HG02623 (cell line): ENCODE results near the gene DRD5.
"Not testable (repeated sequence)": the region's sequence is repeated elsewhere in the genome, so short reads cannot be mapped to it uniquely, and the experiment has no call there.

Experiments used
- ATAC-seq: cut with Tn5 transposase; IDR thresholded peaks from one replicate; pipeline ENCODE4 v1.9.1; 2021; ENCODE audit warnings: moderate library complexity; ENCODE audit not compliant: unreplicated experiment

The DRD5 gene

DNA sequence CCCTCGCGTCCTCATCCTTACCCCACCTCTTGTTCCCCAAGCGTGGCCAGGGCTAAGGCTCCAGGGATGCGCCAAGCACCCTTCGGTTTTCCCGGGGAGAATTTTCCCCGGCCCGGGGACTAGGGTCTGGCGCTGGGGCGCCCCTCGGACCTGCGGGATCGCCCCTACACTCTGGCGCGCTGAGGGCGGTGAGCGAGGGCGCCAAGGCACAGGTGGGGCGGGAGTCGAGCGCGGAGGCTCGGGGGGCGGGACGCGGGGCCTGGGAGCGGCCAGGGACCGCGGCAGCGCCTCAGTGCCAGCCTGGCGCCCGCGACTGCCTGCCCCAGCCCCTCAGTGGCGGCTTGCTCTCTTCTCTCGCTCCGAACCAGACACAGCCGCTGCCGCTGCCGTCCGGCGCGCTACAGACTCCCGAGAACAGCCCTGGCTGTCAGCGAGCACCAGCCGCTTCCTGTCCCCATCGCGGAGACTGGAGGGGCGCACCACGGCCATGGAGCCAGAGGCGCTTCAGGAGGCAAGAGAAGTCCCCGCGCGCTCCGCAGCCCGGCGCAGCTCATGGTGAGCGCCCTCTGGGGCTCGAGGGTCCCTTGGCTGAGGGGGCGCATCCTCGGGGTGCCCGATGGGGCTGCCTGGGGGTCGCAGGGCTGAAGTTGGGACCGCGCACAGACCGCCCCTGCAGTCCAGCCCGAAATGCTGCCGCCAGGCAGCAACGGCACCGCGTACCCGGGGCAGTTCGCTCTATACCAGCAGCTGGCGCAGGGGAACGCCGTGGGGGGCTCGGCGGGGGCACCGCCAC, at the start of gene DRD5:
DRD5 (plus strand) TSS at position 292 of the 793 bp plus-strand sequence; CDS start at position 688, 396 bp downstream.
- ATAC-seq, result no peak

DNA sequence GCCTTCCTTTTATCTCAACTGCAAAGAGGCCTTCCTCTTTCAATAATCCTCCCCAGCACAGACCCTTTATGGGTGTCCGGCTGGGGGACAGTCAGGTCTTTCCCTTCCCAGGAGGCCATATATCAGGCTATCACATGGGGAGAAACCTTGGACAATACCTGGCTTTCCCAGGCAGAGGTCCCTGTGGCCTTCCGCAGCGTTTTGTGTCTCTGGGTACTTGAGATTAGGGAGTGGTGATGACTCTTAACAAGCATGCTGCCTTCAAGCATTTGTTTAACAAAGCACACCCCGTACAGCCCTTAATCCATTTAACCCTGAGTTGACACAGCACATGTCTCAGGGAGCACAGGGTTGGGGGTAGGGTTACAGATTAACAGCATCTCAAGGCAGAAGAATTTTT, 49.2 kb upstream of the DRD5 start:
- ATAC-seq, result not testable (repeated sequence)

DNA sequence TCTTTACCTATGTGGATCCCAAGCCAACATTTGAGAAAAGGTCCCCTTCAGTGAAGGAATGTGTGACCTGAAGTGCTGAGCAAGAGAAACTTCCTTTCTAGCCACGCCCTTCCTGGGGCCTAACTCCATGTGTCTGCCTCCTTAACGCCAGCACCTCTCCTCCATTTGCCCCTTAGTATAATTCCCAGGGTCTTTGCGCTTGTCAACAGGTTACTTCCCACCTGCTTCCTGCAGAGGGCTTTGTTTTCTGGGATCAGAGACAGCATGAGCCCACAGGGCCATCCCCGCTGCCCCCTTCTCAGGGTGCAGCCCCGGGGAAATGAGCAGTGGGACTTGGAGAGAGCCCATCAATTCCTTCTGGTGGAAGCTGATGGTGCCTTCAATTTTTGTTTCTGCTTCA, 45.9 kb upstream of the DRD5 start:
- ATAC-seq, result no peak

DNA sequence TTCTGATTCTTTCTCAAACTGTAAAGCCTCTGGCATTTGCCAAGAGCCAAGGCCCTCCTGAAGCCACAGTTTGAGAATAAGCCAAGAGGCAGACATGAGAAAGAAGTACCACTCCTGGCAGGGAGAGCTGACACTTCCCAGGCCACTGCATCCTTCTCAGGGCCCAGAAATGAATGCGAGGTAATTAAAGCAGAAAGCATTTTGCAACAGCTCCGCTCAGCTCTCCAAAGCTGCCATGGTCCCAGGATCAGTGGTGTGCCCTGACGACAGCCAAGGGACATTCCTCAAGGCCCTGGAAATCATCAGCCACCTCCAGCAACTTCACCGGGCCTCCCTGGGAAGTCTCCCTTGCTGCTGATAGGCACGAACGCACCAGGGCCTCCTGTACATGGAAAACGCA, 44.2 kb upstream of the DRD5 start:
- ATAC-seq, result not testable (repeated sequence)

DNA sequence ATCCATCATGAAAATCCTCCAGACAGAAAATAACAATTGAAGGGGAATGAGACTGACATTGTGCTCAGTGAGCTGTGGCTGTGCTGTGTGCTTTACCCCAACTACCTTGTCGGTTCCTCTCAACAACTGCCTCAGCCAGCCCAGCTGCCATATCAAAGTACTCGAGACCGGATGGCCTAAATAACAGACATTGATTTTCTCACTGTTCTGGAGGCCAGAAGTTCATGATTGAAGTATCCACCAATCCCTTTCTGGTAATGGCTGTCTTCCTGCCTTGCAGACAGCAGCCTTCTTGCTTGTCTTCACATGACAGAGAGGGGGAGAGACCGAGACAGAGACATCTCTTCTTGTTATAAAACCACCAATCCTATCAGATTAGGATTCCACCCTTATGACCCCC, 37.6 kb upstream of the DRD5 start:
- ATAC-seq, result not testable (repeated sequence)

DNA sequence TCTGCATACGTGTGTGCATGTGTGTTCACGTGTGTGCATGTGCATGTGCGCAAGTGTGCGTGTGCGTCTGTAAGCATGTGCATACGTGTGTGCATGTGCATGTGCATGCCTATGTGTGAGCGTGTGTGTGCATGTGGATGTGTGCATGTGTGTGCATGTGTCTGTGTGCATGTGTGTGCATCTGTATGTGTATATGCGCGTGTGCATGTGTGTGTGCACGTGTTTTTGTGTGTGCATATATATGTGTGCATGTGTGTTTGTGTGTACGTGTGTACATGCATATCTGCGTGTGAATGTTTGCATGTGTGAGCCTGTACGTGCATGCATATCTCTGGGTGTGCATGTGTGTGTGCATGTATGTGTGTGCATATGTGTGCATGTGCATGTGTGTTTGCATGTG, 35.7 kb upstream of the DRD5 start:
- ATAC-seq, result no peak

DNA sequence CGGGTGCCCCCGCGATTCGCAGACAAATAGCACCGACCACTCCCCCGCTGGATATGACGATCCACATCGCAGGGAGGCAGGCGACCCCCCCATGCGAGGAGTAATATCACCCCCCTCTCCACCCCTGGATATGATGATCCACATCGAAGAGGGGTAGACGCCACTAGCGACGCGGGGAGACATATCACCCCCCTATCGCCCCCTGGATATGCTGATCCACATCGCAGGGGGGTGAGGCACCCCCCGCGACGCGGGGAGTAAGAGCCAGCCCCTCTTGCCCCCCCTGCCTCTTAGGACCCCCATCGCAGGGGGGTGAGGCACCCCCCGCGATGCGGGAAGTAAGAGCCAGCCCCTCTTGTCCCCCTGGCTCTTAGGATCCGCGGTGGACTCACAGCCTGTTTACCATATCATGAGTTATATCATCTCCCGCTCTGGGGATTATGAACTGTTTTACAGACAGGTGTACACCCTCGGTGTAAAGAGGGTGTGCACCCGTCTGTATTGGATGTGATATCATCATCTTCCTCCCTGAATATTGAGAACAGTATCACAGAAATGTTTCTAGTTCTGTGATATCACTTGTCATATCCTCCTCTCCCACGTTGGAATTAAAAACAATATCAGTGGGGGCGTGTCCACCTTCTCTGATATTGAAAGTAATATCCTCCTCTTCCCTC, 22.7 kb upstream of the DRD5 start:
- no peak for ATAC-seq

DNA sequence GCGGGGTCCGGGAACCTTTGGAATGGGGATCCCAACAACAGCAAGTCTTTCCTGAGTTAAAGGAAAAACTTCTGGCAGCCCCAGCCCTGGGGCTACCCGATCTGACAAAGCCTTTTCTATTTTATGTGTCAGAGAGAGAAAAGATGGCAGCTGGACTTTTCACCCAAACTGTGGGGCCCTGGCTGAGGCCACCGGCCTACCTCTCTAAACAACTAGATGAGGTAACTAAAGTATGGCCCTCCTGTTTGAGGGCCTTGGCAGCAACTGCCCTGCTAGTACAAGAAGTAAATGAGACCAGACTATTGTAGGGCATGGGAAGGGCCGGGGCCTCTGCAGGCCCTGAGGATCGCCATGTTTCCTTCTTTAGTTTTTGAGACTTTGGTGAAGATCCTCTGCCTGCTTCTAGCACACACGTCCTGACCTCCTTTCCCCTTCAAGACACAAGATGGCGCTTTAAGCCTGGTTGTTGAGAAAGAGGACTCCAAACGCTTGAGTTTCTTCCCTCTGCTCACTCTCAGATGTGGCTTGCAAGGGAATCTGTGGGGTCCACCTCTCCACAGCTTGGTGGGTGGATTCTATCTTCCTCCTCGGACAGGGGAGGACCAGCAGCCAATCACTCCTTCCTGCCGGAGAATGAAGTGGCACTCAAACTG, 18.5 kb upstream of the DRD5 start:
- no peak for ATAC-seq

DNA sequence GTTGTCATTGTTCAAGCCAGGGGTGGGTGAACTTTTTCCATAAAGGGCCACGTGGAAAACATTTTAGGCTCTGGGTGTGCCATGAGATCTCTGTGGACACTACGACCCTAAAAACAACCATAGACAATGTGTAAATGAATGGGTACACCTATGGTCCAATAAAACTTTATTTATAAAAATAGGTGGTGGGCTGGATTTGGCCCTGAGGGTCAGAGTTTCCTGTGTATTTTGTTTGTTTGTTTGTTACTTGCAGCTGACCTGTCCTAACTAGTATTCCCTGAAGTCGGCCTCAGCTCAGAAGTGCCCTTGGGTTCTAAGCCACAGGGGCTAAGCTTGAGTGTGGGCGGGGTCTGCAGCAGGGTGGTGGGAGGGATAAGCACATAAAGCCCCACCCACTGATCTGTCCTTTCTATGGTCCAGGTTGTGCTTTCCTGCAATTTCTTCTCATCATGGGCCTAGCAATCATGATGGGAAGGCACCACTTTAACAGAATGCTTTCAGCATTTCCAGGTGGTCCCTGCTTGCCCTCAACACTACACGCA, 17.2 kb upstream of the DRD5 start:
- ATAC-seq, result no peak

DNA sequence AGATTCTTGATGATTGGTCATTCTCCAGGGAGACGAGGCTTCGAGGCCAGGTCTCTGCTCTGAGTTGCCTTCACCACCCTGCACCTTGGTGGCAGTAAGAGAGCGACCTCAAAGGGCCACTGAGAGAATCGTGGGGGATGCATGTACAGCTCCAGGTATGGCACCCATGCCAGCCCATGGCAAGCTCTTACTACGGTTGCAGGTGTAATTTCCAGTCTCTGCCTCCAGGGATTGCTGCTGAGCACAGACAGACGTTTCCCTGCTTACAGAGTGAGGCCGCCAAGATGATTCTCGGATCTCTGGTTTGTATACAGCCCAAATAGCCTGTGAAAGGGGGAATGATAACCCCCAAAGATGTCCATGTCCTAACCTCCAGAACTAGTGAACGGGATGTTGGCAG, 16.3 kb upstream of the DRD5 start:
- no peak for ATAC-seq

DNA sequence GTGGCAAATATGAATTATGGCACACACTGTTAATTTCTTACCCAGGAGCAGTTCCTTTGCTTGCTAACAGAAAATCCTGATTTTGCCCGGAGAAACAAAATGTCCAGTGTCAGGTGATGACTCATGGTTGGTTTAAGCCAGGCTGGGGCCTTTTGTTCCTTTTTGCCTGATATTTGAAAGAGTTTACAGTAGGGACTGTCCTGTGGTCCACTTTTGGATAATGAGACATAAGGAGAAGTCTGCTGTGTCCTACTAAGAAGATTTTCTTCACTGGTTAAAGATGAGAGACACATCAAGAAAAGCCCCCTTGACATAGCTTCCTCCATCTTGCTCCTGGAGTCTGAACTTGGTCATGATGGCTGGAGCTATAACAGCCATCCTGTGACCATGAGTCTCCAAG, 12.1 kb upstream of the DRD5 start:
- ATAC-seq, result no peak

DNA sequence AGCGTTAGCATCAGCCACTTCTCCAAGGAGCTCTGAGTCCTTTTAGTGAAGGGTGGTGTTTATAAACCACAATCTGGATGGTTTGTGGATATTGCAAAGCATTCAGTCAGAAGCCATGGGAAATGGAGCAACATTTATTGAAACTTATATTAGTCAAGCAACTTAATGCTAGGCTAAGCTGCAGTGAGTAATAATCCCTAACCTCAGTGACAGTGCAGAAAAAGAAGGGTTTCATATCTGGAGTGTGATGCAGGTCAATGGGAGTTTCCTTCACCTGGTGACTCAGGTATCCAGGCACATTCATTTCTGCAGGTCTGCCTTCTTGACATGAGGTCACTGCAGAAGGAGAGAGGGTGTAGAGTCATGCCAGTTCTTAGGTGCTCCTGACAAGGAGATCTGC, 10.4 kb upstream of the DRD5 start:
- no peak for ATAC-seq

DNA sequence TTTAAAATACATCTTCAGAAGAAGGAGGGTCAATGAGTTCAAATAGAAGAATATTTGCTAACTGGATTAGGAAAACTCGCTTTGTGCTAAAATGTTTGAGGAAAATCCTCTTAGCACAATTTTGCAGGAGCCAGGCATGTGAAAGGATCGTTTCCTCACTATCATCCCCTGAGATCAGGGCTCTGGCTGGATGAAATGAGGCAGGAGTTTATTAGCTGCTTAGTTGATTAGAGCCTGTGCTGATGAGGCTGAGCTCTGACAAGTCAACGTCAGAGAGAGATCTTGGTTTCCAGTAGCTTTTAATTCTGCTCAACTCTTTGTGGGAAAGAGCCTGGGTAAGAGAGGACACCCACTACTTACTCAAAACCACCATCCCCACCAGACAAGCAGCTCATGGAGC, 8.0 kb upstream of the DRD5 start:
- no peak for ATAC-seq

DNA sequence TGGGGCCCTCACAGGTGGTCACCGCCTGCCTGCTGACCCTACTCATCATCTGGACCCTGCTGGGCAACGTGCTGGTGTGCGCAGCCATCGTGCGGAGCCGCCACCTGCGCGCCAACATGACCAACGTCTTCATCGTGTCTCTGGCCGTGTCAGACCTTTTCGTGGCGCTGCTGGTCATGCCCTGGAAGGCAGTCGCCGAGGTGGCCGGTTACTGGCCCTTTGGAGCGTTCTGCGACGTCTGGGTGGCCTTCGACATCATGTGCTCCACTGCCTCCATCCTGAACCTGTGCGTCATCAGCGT, 652 bp downstream of the DRD5 start:
- no peak for ATAC-seq

DNA sequence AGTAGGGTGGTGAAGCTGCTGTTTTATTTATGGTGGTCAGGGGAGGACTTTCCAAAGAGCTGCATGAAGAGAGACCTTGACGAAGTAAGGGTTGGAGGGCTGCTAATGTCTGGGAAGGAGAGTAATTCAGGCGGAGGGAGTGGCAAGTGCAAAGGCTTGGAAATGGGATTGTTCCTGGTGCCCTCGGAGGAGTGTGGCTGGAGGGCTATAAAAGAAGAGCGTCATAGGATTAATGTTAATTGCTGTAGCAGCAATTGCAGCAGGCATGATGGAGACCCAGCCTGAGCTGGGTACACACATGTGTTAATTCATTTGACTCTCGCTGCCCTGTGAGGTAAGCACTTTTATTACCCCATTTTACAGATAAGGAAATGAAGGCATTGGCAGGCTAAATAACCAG, 4.5 kb downstream of the DRD5 start:
- not testable (repeated sequence) for ATAC-seq

DNA sequence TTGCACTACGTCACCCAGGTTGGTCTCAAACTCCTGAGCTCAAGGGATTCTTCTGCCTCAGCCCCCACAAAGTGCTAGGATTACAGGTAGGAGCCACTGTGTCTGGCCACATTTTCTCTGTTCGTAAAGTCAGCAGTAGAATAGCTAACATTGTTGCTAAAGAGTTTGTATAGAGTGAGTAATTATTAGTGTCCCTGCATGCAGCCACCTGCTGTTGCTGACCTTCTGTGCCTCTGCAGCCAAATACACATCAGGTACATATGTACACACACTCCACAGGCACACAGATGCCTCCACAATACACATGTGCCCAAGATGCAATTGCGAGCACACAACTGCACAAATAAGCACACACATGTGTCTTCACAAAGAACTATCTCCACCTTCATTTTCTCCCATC, 10.9 kb downstream of the DRD5 start:
- no peak for ATAC-seq

DNA sequence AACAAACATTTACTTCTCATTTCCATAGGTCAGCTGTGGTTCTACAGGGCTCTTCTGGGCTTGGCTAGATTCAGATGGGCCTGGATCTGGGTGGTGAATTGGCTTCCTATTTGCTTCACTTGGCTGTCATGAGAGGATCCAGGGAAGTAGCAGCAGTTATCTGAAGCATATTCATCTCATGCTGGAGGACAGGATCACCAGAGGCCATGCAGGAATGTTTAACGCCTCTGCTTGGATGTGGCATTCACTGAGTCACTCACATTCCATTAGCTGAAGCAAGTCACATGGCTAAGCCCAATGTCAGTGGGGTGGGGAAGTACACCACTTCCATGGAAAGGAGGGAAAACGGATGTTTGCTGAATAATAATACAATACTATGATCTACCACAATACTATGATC, 15.2 kb downstream of the DRD5 start:
- ATAC-seq, result not testable (repeated sequence)

DNA sequence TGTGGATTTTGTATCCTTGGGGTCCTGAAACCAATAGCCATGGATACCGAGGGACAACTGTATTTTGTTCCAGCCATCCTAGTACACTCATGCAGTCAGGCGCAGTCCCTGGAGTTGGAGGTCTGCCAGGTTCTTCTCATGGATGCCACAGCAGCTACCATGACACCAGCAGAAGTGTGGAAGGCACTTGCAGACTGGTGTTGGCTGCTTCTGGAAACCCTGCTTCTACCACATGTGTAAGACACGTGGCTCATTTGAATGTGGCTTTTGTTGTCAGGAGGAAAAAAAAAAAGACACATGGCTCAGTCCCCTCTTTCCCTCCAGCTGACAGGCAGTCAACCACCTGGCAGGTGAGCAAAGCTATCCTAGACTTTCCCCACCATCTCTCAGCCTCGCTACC, 19.4 kb downstream of the DRD5 start:
- ATAC-seq, result no peak

DNA sequence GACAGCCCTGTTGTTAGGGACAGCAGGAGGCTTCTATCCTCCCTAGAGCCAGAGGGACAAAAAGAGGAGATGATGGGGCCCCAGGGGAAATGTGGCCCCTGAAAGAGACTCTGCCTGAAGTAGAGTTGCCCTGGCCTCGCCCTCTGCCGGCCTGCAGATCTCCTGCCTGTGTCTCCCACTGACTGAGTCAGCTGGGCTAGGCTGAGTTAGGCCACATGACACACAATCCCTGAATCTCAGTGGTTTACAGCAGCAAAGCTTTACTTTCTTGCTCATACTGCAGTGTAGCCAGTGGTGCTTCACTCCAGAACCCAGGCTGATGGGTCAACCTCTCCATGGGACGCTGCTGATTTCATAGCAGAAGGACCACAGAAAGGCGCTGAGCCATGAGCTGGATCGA, 23.5 kb downstream of the DRD5 start:
- ATAC-seq, result no peak

DNA sequence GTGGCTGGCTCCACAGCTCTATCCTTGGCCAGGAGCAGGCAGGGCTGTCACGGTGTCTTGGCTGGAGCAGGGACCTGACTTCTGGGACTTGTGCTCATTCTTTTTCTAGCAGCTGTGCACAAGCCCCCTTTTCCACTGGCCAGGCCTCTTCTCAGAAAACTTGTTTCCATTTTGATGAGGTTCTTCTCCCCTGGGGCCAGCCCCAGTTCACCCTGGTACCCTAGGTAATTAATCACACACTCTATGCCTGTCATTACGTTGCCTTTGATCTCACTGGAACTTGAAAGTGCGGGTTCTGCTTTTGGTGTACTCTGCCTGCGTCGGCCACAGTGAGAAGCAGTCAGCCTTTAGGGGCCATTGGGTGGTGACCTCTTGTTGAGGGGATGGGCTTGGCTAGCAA, 26.6 kb downstream of the DRD5 start:
- no peak for ATAC-seq

DNA sequence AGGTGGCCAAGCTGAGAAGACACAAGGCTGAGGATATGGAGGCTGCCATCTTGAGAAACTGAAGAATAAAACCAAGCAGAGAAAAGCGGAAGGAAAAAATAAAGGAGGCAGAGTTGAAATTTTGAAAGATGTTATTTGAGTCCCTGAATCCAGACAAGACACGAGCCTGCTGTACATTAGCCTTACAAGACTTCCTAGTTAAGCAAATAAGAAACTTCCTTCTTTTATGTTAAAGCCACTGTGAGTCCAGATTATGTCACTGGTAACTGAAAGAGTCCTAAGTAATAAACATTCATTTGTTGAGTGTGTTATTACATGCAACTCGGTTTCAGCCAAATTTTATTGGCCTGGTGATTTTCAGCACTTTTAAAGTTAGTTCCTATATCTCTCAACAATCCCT, 30.4 kb downstream of the DRD5 start:
- no peak for ATAC-seq
